SK-N-SH (cell line): ENCODE measurements around the gene SPATA25. TPM values are rescaled to one million over a fixed set of nuclear protein-coding genes. Genes with fewer than 3 reads are reported as not detected.
A peak's percentile ranks its signal among the peaks of the same experiment; 100 is the strongest.

Experiments
- CTCF ChIA-PET: fragments of 300-600, 350-600 bp; formaldehyde crosslinking; extraction: SDS; loops from one replicate; lab custom pipeline; 2021; lab: Yijun Ruan, JAX
- POLR2A ChIA-PET: fragments of 350-600 bp; sonication (Branson Sonifier 250); formaldehyde crosslinking; extraction: SDS; loops from one replicate; lab custom pipeline; 2020; ENCODE audit warnings: antibody characterized with exemption, inconsistent platforms; lab: Yijun Ruan, JAX
- DNase-seq: peaks from one replicate; pipeline ENCODE4 v3.0.0; 2012
- H2AFZ ChIP-seq: fragments of 200-600 bp; sonication (generic); 2 replicates; pipeline ENCODE4 v1.8.1; 2016; ENCODE audit warnings: antibody characterized with exemption, mild to moderate bottlenecking, low read depth
- H3F3A ChIP-seq: fragments of 200-600 bp; sonication (generic); replicated peaks from 2 replicates; pipeline ENCODE3; 2016; ENCODE audit warnings: antibody characterized with exemption, mild to moderate bottlenecking; ENCODE audit not compliant: insufficient read depth
- H3K27ac ChIP-seq, 2 experiments: fragments of 200-500 bp in 1 of 2; fragments of 200-600 bp in 1 of 2; sonication (Bioruptor generic) in 1 of 2; sonication (generic), shearing (Covaris generic) in 1 of 2; 2 replicates each; pipeline versions ENCODE4 v1.5.1 to v1.6.1; 2014 to 2016; ENCODE audit warnings: low read depth in 2 of 2, inconsistent platforms in 1 of 2, low read length in 1 of 2, mild to moderate bottlenecking in 1 of 2, mixed read lengths in 1 of 2
- H3K27me3 ChIP-seq: fragments of 200-600 bp; sonication (generic), shearing (Covaris generic); 2 replicates; pipeline ENCODE4 v1.6.1; 2016; ENCODE audit warnings: mixed run types; ENCODE audit not compliant: insufficient read depth
- H3K36me3 ChIP-seq, 2 experiments: fragments of 200-500 bp in 1 of 2; fragments of 200-600 bp in 1 of 2; sonication (Bioruptor generic) in 1 of 2; sonication (generic) in 1 of 2; replicated peaks in 1 of 2; 2 replicates each; pipeline versions ENCODE3 to v1.5.1; 2014 to 2016; ENCODE audit warnings: low read length in 1 of 2, mild to moderate bottlenecking in 1 of 2; ENCODE audit not compliant: insufficient read depth in 2 of 2, control insufficient read depth in 1 of 2
- H3K4me1 ChIP-seq, 2 experiments: fragments of 200-500 bp in 1 of 2; fragments of 200-600 bp in 1 of 2; sonication (Bioruptor generic) in 1 of 2; sonication (generic), shearing (Covaris generic) in 1 of 2; 2 replicates each; pipeline versions ENCODE4 v1.5.1 to v1.6.1; 2014 to 2016; ENCODE audit warnings: low read depth in 1 of 2, low read length in 1 of 2, mixed run types in 1 of 2; ENCODE audit not compliant: insufficient read depth in 2 of 2, control insufficient read depth in 1 of 2
- H3K4me2 ChIP-seq: fragments of 200-600 bp; sonication (generic), shearing (Covaris generic); 2 replicates; pipeline ENCODE4 v1.6.1; 2017; ENCODE audit warnings: mixed run types
- H3K4me3 ChIP-seq, 2 experiments: fragments of 200-500 bp in 1 of 2; fragments of 200-600 bp in 1 of 2; sonication (Bioruptor generic) in 1 of 2; sonication (generic), shearing (Covaris generic) in 1 of 2; 2 replicates each; pipeline versions ENCODE4 v1.5.1 to v1.8.1; 2014 to 2016; ENCODE audit warnings: low read depth in 2 of 2, inconsistent platforms in 1 of 2, low read length in 1 of 2, mild to moderate bottlenecking in 1 of 2, mixed read lengths in 1 of 2, moderate library complexity in 1 of 2
- H3K79me2 ChIP-seq: fragments of 200-600 bp; sonication (generic); 2 replicates; pipeline ENCODE4 v1.8.1; 2017; ENCODE audit warnings: mild to moderate bottlenecking; ENCODE audit not compliant: insufficient read depth
- H3K9ac ChIP-seq: fragments of 200-600 bp; sonication (generic); 2 replicates; pipeline ENCODE4 v1.6.1; 2017; ENCODE audit warnings: mixed run types
- H3K9me2 ChIP-seq: fragments of 200-600 bp; sonication (generic); 2 replicates; pipeline ENCODE4 v1.6.1; 2017; ENCODE audit warnings: mixed run types
- H3K9me3 ChIP-seq: fragments of 200-600 bp; sonication (generic); 2 replicates; pipeline ENCODE4 v1.6.1; 2017; ENCODE audit warnings: mixed run types, mild to moderate bottlenecking, moderate library complexity
- H4K20me1 ChIP-seq: fragments of 200-600 bp; sonication (generic); 2 replicates; pipeline ENCODE4 v1.6.1; 2017; ENCODE audit warnings: mild to moderate bottlenecking, mixed run types; ENCODE audit not compliant: insufficient read depth
- CHD2 ChIP-seq: fragments of 150-350 bp; IDR thresholded peaks from 2 replicates; pipeline ENCODE4 v1.6.1; 2018; ENCODE audit warnings: low read length; ENCODE audit not compliant: partially characterized antibody
- ELF1 ChIP-seq: IDR thresholded peaks from 2 replicates; pipeline ENCODE4 v1.4.0; 2012
- FOXM1 ChIP-seq: IDR thresholded peaks from 2 replicates; pipeline ENCODE4 v1.4.0; 2012; ENCODE audit warnings: low read depth, mild to moderate bottlenecking
- GABPA ChIP-seq: IDR thresholded peaks from 2 replicates; pipeline ENCODE4 v1.4.0; 2012; ENCODE audit warnings: low read depth, mild to moderate bottlenecking
- GATA2 ChIP-seq: sonication (generic); formaldehyde crosslinking; IDR thresholded peaks from 2 replicates; pipeline ENCODE4 v1.5.0; 2020; ENCODE audit warnings: mild to moderate bottlenecking, missing genetic modification reagents
- MAX ChIP-seq: IDR thresholded peaks from 2 replicates; pipeline ENCODE4 v1.4.0; 2012; ENCODE audit warnings: low read depth
- MEF2A ChIP-seq: IDR thresholded peaks from 2 replicates; pipeline ENCODE4 v1.4.0; 2012; ENCODE audit warnings: low read depth, borderline replicate concordance
- NRF1 ChIP-seq: IDR thresholded peaks from 2 replicates; pipeline ENCODE4 v1.6.1; 2012; ENCODE audit warnings: low read depth, mild to moderate bottlenecking, low read length
- PBX3 ChIP-seq: IDR thresholded peaks from 2 replicates; pipeline ENCODE4; 2012
- POLR2AphosphoS5 ChIP-seq: IDR thresholded peaks from 2 replicates; pipeline ENCODE4 v1.6.1; 2012; ENCODE audit warnings: low read depth, low read length
- REST ChIP-seq: IDR thresholded peaks from 2 replicates; pipeline ENCODE4 v1.6.1; 2012; ENCODE audit warnings: mild to moderate bottlenecking, low read depth, low read length, moderate library complexity
- RFX5 ChIP-seq: IDR thresholded peaks from 2 replicates; pipeline ENCODE4 v1.6.1; 2012; ENCODE audit warnings: mild to moderate bottlenecking, improper control_type of control experiment, low read length
- TAF1 ChIP-seq: IDR thresholded peaks from 2 replicates; pipeline ENCODE4 v1.6.1; 2012; ENCODE audit warnings: low read depth, mild to moderate bottlenecking, low read length, moderate library complexity, borderline replicate concordance
- TCF12 ChIP-seq: IDR thresholded peaks from 2 replicates; pipeline ENCODE4 v1.4.0; 2012
- TEAD4 ChIP-seq: IDR thresholded peaks from 2 replicates; pipeline ENCODE4 v1.4.0; 2012; ENCODE audit warnings: mild to moderate bottlenecking, borderline replicate concordance; ENCODE audit not compliant: insufficient read depth
- USF1 ChIP-seq: IDR thresholded peaks from 2 replicates; pipeline ENCODE4 v1.4.0; 2012; ENCODE audit warnings: low read depth, borderline replicate concordance
- USF2 ChIP-seq: fragments of 150-350 bp; IDR thresholded peaks from 2 replicates; pipeline ENCODE4 v1.6.1; 2017; ENCODE audit warnings: antibody characterized with exemption, low read length, low read depth, borderline replicate concordance
- YY1 ChIP-seq: IDR thresholded peaks from 2 replicates; pipeline ENCODE4 v1.4.0; 2012; ENCODE audit warnings: low read depth, mild to moderate bottlenecking
- ZBTB33 ChIP-seq: IDR thresholded peaks from 2 replicates; pipeline ENCODE4 v1.4.0; 2012; ENCODE audit warnings: low read depth, borderline replicate concordance
- WGBS: methylation state at CpG from one replicate; pipeline ENCODE4 v1.1.6; 2017; ENCODE audit warnings: low lambda C conversion rate; 5-methylcytosine and 5-hydroxymethylcytosine counted together
- polyA plus RNA-seq, 3 experiments: library from polyadenylated mRNA; depleted of rRNA; stranded (reverse); fragments of >200 nt; gene quantifications; 2 replicates each; pipeline ENCODE4 v1.2.3, GENCODE V29; 2012

The SPATA25 gene
- polyA plus RNA-seq, 1 of the 3 experiments (the other 2 are of a cell fraction): 1.3 TPM

GRCh38 chr20:45934586-45935415 is 47.4 kb upstream of the SPATA25 start, which contains the start of gene PCIF1:
TSS of gene PCIF1 (plus strand) at chr20:45934683. CDS start at chr20:45939000, 4,317 bp downstream.
- Histone ChIP-seq H3K79me2 (peaks cover 71% of the 10 kb centered on the region), H3K36me3 (peaks cover 25 to 33% of the 10 kb centered on the region in 2 experiments), H2AFZ (no peak within 1 kb of the TSS), H3K4me2 (peak within 1 kb of the TSS; percentile 89), H3K27ac (peak within 1 kb of the TSS; percentile 98), H3K9ac (peak within 1 kb of the TSS; percentile 100), H3F3A (peaks cover 11% of the 10 kb centered on the region), H3K9me2 (no peaks in the 10 kb centered on the region), H4K20me1 (peaks cover 20% of the 10 kb centered on the region; the same call in 1 of the 2 replicates), H3K27me3 (no peaks in the 10 kb centered on the region), H3K4me3 (peak within 1 kb of the TSS; percentile 85 to 89), H3K9me3 (no peaks in the 10 kb centered on the region), H3K4me1 (peaks cover 10 to 26% of the 10 kb centered on the region in 2 experiments; a peak in 3 of 4 replicates)
- peak; percentile 98 for DNase-seq
- ChIA-PET CTCF (interaction anchor here (0.6 to 3.4 kb wide), 12 partner anchors 9 to 143 kb away, joined by 3 to 20 read pairs (median 4); partner anchors contain the start of genes CTSA, DNTTIP1, NEURL2 and WFDC3), POLR2A (interaction anchor here (1.0 to 4.4 kb wide), 14 partner anchors 10 to 429 kb away, joined by 3 to 46 read pairs (median 7); partner anchors contain the start of genes CTSA, NEURL2, PLTP and ZSWIM1)
- WGBS: 0% methylated on average over 21 of the region's 102 CpGs
- no peak for TF ChIP-seq TCF12
- peak; percentile 75 for TF ChIP-seq USF2
- TF ChIP-seq POLR2AphosphoS5: peak; percentile 86
- TF ChIP-seq FOXM1: no peak
- TF ChIP-seq USF1: peak; percentile 78
- no peak for TF ChIP-seq ELF1
- TF ChIP-seq ZBTB33: no peak
- peak; percentile 94 for TF ChIP-seq NRF1
- TF ChIP-seq CHD2: peak; percentile 86
- peak; percentile 76 for TF ChIP-seq REST
- TF ChIP-seq GABPA: peak; percentile 41; the same call in 1 of the 2 replicates
- peak; percentile 100 for TF ChIP-seq YY1
- no peak for TF ChIP-seq MEF2A
- TF ChIP-seq TEAD4: peak; percentile 35; the same call in 1 of the 2 replicates
- TF ChIP-seq PBX3: 0 out of 2 replicates have a peak, but pooled peaks have one; percentile 8
- peak; percentile 98 for TF ChIP-seq TAF1
- peak; percentile 31; the same call in 1 of the 2 replicates for TF ChIP-seq RFX5
- TF ChIP-seq GATA2 (CRISPR knock-in tag): no peak
- TF ChIP-seq MAX: peak; percentile 71
